T-helper 1 cell treated with Interleukin-12 subunit alpha and Interleukin-12 subunit beta and Interleukin-4 antibody, amounts not matched to agents 30 μg/mL and 1 μg/mL, for 36 hours (primary cell): Measurements from ENCODE around the gene RNF157.

Experiments
- H3K27ac Mint-ChIP-seq: one replicate; pipeline ENCODE4 v1.8.0; 2021; ENCODE audit warnings: mild to moderate bottlenecking, mixed read lengths
- H3K27me3 Mint-ChIP-seq: one replicate; pipeline ENCODE4 v1.8.0; 2021; ENCODE audit warnings: low read depth, mixed read lengths
- H3K36me3 Mint-ChIP-seq: one replicate; pipeline ENCODE4 v1.8.0; 2021; ENCODE audit warnings: low read depth, mixed read lengths
- H3K4me1 Mint-ChIP-seq: one replicate; pipeline ENCODE4 v1.8.0; 2021; ENCODE audit warnings: low read depth, mixed read lengths
- H3K4me3 Mint-ChIP-seq: one replicate; pipeline ENCODE4 v1.8.0; 2021; ENCODE audit warnings: mild to moderate bottlenecking, moderate library complexity, mixed read lengths
- H3K9me3 Mint-ChIP-seq: one replicate; pipeline ENCODE4 v1.8.0; 2021; ENCODE audit warnings: mixed read lengths

The RNF157 gene

GRCh38 chr17:76138234-76138895, 101.9 kb downstream of the RNF157 start:
- H3K4me3 Mint-ChIP-seq = no peak overlapping the region
- no peak overlapping the region for H3K27ac Mint-ChIP-seq
- H3K4me1 Mint-ChIP-seq = peaks cover 24% of the 10 kb centered on the region
- H3K36me3 Mint-ChIP-seq = peaks cover 6% of the 10 kb centered on the region
- H3K27me3 Mint-ChIP-seq = peaks cover 16% of the 10 kb centered on the region
- H3K9me3 Mint-ChIP-seq = no peaks in the 10 kb centered on the region

- H3K4me3 Mint-ChIP-seq = no peak overlapping the region
These were observed 102.7 kb downstream of the RNF157 start for GRCh38 chr17:76137351-76138233.

GRCh38 chr17:76137001-76137350, 103.3 kb downstream of the RNF157 start:
- Mint-ChIP-seq H3K4me3 (no peak overlapping the region), H3K27me3 (peaks cover 16% of the 10 kb centered on the region), H3K36me3 (no peaks in the 10 kb centered on the region), H3K4me1 (peaks cover 14% of the 10 kb centered on the region), H3K27ac (no peak overlapping the region), H3K9me3 (no peaks in the 10 kb centered on the region)

More at GRCh38 chr17:76137351-76138233, 102.7 kb downstream of the RNF157 start:
- Mint-ChIP-seq H3K27me3 (peaks cover 16% of the 10 kb centered on the region), H3K9me3 (no peaks in the 10 kb centered on the region), H3K4me1 (peaks cover 17% of the 10 kb centered on the region), H3K36me3 (peaks cover under 1% of the 10 kb centered on the region), H3K27ac (no peak overlapping the region)

DNA sequence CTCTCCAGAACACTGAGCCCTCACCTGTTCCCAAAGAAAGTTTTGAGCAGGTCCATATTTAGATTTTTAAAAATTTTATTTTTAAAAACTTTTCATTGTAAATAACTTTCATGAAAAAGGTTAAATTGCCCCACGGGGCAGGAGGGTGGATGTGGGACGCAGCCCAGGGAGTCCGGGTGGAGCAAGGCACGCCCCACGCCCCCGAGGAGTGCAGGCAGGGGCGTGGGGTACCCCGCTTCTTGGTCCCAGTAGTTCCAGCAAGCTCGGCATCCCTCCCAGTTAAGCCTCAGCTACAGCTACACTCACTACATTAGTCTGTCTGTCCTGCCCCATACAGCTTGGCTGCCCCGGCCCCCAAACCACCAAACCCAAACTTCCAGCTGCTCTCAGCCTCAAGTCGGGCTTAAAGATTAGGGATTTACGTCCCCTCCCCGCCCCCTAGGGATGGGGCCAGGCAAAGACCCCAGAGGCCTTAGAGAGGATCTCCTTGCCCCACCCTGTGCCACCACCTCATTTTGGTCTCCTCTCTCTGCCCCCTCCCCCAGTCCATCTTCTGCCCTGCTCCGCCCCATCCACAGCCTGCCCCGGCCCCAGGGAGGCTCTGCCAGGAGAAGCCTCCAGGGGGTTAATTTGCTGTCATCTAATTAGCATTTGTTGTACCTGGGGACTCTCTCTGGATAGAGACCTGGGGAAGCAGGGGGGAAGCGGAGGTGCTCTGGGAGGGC, 103.9 kb downstream of the RNF157 start:
- Mint-ChIP-seq H3K36me3 (no peaks in the 10 kb centered on the region), H3K27ac (peak overlapping the region; percentile 31), H3K9me3 (no peaks in the 10 kb centered on the region), H3K27me3 (peaks cover 16% of the 10 kb centered on the region), H3K4me1 (peaks cover 13% of the 10 kb centered on the region), H3K4me3 (no peak overlapping the region)

- H3K27ac Mint-ChIP-seq = no peak overlapping the region
- H3K4me1 Mint-ChIP-seq = peaks cover 11% of the 10 kb centered on the region
- peaks cover 19% of the 10 kb centered on the region for H3K27me3 Mint-ChIP-seq
- no peak overlapping the region for H3K4me3 Mint-ChIP-seq
- H3K9me3 Mint-ChIP-seq = no peaks in the 10 kb centered on the region
- no peaks in the 10 kb centered on the region for H3K36me3 Mint-ChIP-seq
These were observed 104.5 kb downstream of the RNF157 start for GRCh38 chr17:76135810-76136188.

- H3K27ac Mint-ChIP-seq = no peak overlapping the region
- no peaks in the 10 kb centered on the region for H3K9me3 Mint-ChIP-seq
- peaks cover 14% of the 10 kb centered on the region for H3K27me3 Mint-ChIP-seq
- no peak overlapping the region for H3K4me3 Mint-ChIP-seq
- H3K4me1 Mint-ChIP-seq = peaks cover 11% of the 10 kb centered on the region
- no peaks in the 10 kb centered on the region for H3K36me3 Mint-ChIP-seq
These were observed 105.1 kb downstream of the RNF157 start for GRCh38 chr17:76134911-76135809.

DNA sequence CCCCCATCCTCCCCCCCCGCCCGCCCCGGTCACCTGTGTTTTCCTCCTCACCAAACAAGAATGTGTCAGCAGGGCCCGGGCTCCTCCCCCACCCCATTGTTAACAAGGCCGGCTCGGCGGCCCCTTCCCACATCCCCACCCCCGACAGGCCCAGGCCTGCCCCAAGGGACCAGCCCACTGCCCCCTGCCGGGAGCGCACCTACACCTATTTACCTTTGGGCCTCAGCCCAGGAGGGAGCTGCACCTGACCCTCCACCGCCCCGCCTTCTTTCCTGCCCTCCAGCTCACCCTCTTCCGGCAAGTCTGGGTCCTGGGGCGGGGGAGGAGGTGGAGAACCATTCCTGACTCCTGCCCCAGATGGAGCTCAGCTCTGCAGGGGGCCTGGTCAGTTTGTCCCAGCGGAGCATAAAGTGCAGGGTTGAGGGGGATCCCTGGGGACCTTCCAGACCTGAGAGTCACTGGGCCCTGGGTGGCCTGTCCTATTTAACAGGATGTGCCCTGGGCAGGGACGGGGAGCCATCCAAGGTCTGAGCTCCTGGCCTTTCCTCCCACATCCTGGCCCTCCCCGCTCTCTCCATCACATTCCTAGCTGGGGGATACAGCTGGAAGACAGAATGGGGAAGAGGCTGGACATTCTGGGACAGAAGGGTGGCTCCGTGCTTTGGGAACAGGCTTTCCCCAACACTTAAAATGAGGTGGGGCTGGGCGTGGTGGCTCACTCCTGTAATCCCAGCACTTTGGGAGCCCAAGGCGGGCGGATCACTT, 107.5 kb downstream of the RNF157 start:
- Mint-ChIP-seq H3K36me3 (no peaks in the 10 kb centered on the region), H3K27ac (no peak overlapping the region), H3K4me1 (peaks cover 8% of the 10 kb centered on the region), H3K4me3 (no peak overlapping the region), H3K9me3 (no peaks in the 10 kb centered on the region), H3K27me3 (peaks cover 3% of the 10 kb centered on the region)

DNA sequence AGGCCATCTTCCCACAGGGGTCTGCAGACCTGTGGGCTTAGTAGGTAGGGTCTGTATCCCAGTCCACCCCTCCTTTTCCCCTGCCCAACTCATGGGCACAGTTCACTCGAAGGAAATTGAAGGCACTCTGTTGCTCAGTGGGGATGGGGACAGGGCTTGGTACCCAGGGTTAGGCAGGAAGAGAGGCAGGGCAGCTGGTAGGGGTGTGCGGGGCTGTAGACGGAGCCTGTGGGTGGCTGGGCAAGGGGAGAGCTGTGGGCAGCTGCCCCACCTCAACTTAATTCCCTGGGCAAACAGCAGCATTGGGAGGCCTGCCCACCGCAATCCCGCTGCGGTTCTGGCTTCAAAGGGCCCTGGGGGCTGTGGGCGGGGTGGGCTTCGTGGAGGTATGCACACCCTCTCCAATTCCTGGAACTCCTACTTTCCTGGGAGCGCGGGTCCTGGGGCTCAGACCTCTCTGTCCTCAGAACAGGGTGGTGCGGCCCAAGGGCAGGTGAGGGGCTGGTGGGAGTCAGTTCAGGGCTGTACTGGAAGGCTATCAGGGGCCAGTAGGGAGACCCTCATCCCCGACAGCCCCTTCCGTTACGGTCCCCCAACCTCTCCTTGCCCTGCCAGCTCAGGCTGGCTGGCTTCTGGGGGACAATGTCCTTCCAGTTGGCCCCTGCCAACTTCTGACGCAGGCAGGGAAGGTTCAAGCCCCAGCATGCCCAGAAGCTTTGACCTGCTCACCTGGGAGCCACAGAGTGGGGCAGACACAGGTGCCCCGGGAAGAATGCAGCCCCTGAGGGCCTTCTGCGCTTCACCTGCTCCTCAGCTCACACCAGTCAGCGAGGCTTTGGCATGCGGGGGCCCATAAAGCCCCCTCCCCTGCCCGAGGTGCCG, 108.4 kb downstream of the RNF157 start:
- Mint-ChIP-seq H3K36me3 (no peaks in the 10 kb centered on the region), H3K4me3 (no peak overlapping the region), H3K9me3 (no peaks in the 10 kb centered on the region), H3K27ac (no peak overlapping the region), H3K4me1 (peaks cover 12% of the 10 kb centered on the region), H3K27me3 (peaks cover 3% of the 10 kb centered on the region)

- Mint-ChIP-seq H3K27ac (no peak overlapping the region), H3K4me3 (no peak overlapping the region), H3K9me3 (no peaks in the 10 kb centered on the region), H3K36me3 (no peaks in the 10 kb centered on the region), H3K27me3 (peaks cover 3% of the 10 kb centered on the region), H3K4me1 (peaks cover 17% of the 10 kb centered on the region)
These were observed 109.1 kb downstream of the RNF157 start for GRCh38 chr17:76131051-76131691.

DNA sequence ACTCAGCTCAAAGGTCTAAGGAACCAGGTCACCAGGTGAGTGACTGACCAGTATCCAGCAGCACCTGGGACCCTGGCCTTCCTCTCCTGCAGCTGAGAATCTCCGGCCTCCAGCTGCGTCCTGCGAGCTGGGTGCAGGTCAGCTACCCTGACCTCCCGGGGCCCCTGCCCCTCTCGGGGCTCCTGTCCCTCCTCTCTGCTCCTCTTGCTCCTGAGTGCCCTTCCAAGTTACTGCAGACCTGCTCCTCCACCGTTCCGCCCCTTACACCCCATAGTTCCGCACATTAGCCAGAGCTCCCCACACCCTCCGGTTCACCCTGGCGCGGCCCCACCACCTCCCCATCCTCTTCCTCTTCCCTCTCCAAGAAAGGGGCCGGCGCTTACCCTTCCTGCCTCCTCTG, 109.8 kb downstream of the RNF157 start:
- Mint-ChIP-seq H3K4me1 (peaks cover 22% of the 10 kb centered on the region), H3K9me3 (no peaks in the 10 kb centered on the region), H3K36me3 (no peaks in the 10 kb centered on the region)

GRCh38 chr17:76125922-76126321, 114.4 kb downstream of the RNF157 start:
- H3K9me3 Mint-ChIP-seq = no peaks in the 10 kb centered on the region
- peaks cover 19% of the 10 kb centered on the region for H3K4me1 Mint-ChIP-seq
- H3K27ac Mint-ChIP-seq = no peak overlapping the region
- H3K27me3 Mint-ChIP-seq = no peaks in the 10 kb centered on the region
- no peak overlapping the region for H3K4me3 Mint-ChIP-seq
- no peaks in the 10 kb centered on the region for H3K36me3 Mint-ChIP-seq

More for the DNA sequence above, 109.8 kb downstream of the RNF157 start:
- Mint-ChIP-seq H3K27me3 (peaks cover 3% of the 10 kb centered on the region), H3K27ac (no peak overlapping the region), H3K4me3 (no peak overlapping the region)

- H3K4me3 Mint-ChIP-seq = no peak overlapping the region
- H3K9me3 Mint-ChIP-seq = no peaks in the 10 kb centered on the region
- no peaks in the 10 kb centered on the region for H3K36me3 Mint-ChIP-seq
- H3K4me1 Mint-ChIP-seq = peaks cover 19% of the 10 kb centered on the region
- no peak overlapping the region for H3K27ac Mint-ChIP-seq
- H3K27me3 Mint-ChIP-seq = no peaks in the 10 kb centered on the region
These were observed 115.0 kb downstream of the RNF157 start for GRCh38 chr17:76125391-76125675.
